22Rv1 (cell line): ENCODE results near the gene USH2A.

ENCODE experiments used
- H3K27ac ChIP-seq: fragments of 450-650 bp; 2 replicates; pipeline ENCODE4 v1.5.1; 2017
- CTCF ChIP-seq: fragments of 450-650 bp; IDR thresholded peaks from 2 replicates; pipeline ENCODE4 v1.5.1; 2017; ENCODE audit warnings: mild to moderate bottlenecking
- ZFX ChIP-seq: fragments of 450-650 bp; IDR thresholded peaks from 2 replicates; pipeline ENCODE4 v1.6.1; 2017; ENCODE audit warnings: antibody characterized with exemption, borderline replicate concordance

Gene USH2A

GRCh38 chr1:216293683-216294082 lies 129.6 kb downstream of the USH2A start:
- TF ChIP-seq ZFX (no peak), CTCF (no peak)
- no peak overlapping the region for H3K27ac ChIP-seq

DNA sequence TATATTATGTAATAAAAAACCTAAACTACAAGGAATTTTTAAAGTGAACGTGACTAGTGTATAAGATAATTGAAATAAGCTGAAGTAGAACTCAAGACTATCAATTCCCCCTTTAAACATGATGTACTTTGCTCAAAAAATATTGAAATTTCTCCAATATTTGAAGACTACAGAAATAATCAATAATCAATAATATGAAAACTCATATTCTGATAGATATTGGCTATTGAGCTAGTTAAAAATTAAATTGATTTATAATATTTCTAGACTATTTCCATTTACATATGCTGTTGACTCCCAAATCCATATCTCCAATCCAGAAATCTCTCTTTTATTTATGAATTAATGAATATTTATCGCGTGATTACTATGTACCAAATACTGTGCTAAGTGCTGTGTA lies 133.2 kb downstream of the USH2A start:
- no peak for TF ChIP-seq ZFX
- no peak overlapping the region for H3K27ac ChIP-seq

DNA sequence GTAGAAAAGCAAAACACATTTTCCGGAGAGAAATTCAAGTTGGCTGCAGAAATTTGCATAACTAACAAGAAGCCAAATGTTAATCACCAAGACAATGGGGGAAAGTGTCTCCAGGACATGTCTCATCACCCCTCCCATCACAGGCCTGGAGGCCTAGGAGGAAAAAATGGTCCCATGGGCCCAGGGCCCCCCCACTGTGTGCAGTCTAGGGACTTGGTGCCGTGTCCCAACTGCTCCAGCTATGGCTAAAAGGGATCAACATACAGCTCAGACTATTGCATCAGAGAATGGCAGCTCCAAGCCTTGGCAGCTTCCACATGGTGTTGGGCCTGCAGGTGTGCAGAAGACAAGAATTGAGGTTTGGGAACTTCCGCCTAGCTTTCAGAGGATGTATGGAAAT lies 138.2 kb downstream of the USH2A start:
- H3K27ac ChIP-seq, result no peak overlapping the region
- TF ChIP-seq CTCF, result no peak
- no peak for TF ChIP-seq ZFX

GRCh38 chr1:216281757-216282156 lies 141.5 kb downstream of the USH2A start:
- no peak for TF ChIP-seq CTCF
- H3K27ac ChIP-seq, result no peak overlapping the region

DNA sequence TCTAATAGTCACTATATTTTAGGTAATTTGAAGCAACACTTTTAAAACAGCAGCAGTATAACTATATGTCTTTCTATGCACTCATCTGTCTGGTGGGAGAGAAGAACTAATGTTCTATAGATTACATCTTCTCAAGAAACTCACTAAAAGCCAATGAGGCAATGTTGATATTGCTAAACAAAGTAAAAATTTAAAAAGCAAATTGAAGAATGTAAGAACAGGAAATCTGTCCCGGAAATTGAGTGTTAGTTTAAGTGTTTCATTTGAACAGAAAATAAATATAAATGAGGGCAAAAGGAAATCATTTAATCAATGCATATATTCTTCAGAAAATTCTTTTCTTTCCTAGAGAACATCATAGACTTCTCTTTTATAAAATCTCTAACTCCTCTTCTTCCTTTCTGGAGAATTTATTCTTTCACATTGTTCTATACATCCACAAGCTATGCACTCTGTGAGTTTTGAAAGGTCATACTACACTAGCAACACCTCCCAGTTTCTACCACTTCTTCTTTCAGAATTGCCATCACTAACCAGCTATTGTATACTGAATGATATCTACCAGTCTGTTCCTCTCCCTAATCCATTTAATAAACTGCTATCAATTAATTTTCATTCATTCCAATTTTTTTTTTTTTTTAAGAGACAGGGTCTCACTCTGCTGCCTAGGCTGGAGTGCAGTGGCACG lies 153.0 kb downstream of the USH2A start:
- TF ChIP-seq ZFX (no peak), CTCF (no peak)
- H3K27ac ChIP-seq, result no peak overlapping the region

GRCh38 chr1:216261631-216262030 lies 161.6 kb downstream of the USH2A start:
- TF ChIP-seq ZFX (no peak), CTCF (no peak)
- no peak overlapping the region for H3K27ac ChIP-seq

- no peak for TF ChIP-seq ZFX
- no peak for TF ChIP-seq CTCF
- H3K27ac ChIP-seq, result no peak overlapping the region
These were observed 164.4 kb downstream of the USH2A start for GRCh38 chr1:216258856-216259255.

GRCh38 chr1:216258386-216258785 lies 164.9 kb downstream of the USH2A start:
- H3K27ac ChIP-seq, result no peak overlapping the region
- TF ChIP-seq CTCF (no peak), ZFX (no peak)
